Measurements from ENCODE around the gene LRRC36. TPM values are rescaled to one million over a fixed set of nuclear protein-coding genes. Genes with fewer than 3 reads are reported as not detected.
A peak's percentile ranks its signal among the peaks of the same experiment; 100 is the strongest.

Gene LRRC36
- total and polyA plus RNA-seq, 10 donors, result 0.46 to 2.3 (median 0.74) TPM; not detected in 3

DNA sequence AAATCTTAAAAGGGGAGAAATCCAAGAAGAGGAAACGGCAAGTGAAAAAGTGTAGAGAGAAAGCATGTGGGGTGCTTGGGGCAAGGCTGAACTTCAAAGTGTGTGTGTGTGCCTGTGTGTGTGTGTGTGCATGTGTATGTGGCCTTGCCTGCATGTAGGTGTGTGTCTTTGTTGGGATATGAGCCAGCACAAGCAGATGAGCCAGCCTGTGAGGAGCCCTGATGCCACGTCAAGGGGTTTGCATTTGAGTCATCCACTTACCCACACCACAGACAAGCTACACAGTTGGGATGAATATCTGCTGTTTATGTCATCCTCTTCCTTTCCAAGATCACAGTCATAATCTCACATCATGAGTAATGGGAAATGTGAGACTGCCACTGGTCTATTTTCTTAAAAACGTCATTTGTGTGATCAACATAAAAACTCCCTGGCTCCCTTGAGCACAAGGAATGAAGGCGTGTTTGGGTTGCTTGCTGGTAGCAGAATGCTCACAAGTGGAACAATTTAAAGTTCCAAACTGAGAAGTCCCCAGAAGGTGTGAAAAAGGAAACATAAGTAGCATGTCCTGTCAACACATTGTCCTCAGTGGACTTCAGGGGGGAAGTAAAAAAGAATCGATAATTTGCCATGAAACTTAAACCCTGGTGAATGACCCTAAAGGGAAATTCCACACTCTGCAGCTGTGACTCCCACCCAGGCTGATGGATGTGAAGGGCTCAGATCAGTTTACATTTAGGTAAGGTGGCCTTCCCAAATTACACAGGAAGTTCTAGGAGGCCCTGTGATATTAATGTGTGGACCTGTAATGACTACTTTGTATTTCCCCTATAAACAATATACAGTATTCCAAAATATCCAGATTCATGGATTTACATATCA is 14.8 kb upstream of the LRRC36 start:
- Histone ChIP-seq H3K4me1 (peaks cover 0 to 15% (median 9%) of the 10 kb centered on the region in 6 donors), H3K27ac (peak overlapping the region in 7 of 8 donors; percentile 3 to 65 (median 56)), H3K27me3 (replicated peaks in 1 of 7) (no peaks in the 10 kb centered on the region), H3K4me3 (no peak overlapping the region), H3K9me3 (no peaks in the 10 kb centered on the region), H3K36me3 (no peaks in the 10 kb centered on the region)
- WGBS, 5 donors, result 37 to 68% (median 63%) methylated on average over 5 of the region's 5 CpGs
- no peak for TF ChIP-seq POLR2AphosphoS5 (IDR thresholded peaks at IDR 0.05)
- TF ChIP-seq POLR2A (IDR thresholded peaks at IDR 0.05), result no peak
- TF ChIP-seq, protein P1, sequence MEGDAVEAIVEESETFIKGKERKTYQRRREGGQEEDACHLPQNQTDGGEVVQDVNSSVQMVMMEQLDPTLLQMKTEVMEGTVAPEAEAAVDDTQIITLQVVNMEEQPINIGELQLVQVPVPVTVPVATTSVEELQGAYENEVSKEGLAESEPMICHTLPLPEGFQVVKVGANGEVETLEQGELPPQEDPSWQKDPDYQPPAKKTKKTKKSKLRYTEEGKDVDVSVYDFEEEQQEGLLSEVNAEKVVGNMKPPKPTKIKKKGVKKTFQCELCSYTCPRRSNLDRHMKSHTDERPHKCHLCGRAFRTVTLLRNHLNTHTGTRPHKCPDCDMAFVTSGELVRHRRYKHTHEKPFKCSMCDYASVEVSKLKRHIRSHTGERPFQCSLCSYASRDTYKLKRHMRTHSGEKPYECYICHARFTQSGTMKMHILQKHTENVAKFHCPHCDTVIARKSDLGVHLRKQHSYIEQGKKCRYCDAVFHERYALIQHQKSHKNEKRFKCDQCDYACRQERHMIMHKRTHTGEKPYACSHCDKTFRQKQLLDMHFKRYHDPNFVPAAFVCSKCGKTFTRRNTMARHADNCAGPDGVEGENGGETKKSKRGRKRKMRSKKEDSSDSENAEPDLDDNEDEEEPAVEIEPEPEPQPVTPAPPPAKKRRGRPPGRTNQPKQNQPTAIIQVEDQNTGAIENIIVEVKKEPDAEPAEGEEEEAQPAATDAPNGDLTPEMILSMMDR (IDR thresholded peaks at IDR 0.05 in 8 of 11, conservative IDR thresholded peaks at IDR 0.05 in 3 of 11), result no peak
- no peak for DNase-seq
- intact Hi-C loops (cut with DNase I; ENCODE audit: low total_unique reads), result no loop called here

DNA sequence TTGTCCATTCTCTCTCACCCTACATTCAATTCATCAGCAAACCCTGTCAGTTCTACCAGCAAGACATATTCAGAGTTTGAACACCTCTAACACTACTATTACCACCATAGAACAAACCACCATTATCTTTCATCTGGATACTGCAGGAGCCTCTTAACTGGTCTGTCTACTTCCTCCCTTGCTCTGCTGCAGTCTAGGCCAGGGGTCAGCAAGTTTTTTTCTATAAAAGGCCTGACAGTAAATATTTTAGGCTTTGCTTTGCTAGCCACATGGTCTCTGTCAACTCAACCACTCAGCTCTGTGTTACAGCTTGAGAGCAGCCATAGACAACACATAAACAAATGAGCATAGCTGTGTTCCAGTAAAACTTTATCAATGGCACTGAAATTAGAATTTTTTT is 13.9 kb upstream of the LRRC36 start:
- H3K36me3 ChIP-seq, result no peaks in the 10 kb centered on the region
- H3K4me1 ChIP-seq, result peaks cover 0 to 15% (median 9%) of the 10 kb centered on the region in 6 donors
- intact Hi-C loops (cut with DNase I; ENCODE audit: low total_unique reads), result no loop called here
- DNase-seq, result no peak
- H3K9me3 ChIP-seq, result no peaks in the 10 kb centered on the region
- TF ChIP-seq POLR2A (IDR thresholded peaks at IDR 0.05) (no peak), POLR2AphosphoS5 (IDR thresholded peaks at IDR 0.05) (no peak)
- TF ChIP-seq, protein P1 (IDR thresholded peaks at IDR 0.05 in 8 of 11, conservative IDR thresholded peaks at IDR 0.05 in 3 of 11), result no peak
- H3K27ac ChIP-seq, result peak overlapping the region in 6 of 8 donors; percentile 38 to 65 (median 57)
- H3K4me3 ChIP-seq, result no peak overlapping the region
- H3K27me3 ChIP-seq (replicated peaks in 1 of 7), result no peaks in the 10 kb centered on the region

DNA sequence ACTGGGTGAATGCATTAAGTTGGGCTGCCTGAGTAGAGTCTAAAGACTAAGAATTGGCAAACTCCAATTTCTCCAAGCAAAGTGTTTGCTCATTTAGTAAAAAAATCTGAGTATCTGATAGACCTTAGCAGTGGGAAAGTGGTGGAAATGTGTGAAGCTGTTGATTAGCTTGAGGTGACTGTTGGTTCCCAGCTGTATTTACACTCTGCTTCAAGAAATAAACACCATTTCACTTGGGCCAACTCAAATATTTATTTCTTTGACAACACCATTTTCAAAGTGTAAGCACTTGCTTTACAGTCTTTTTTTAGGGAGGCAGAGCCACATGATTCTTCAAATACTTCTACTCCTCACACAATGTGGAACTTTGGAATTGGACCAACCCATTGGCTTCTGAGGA is 8.8 kb upstream of the LRRC36 start:
- Histone ChIP-seq H3K9me3 (no peaks in the 10 kb centered on the region), H3K27ac (no peak overlapping the region), H3K4me1 (peaks cover 0 to 2% (median 0%) of the 10 kb centered on the region in 6 donors), H3K36me3 (no peaks in the 10 kb centered on the region), H3K4me3 (no peak overlapping the region), H3K27me3 (replicated peaks in 1 of 7) (no peaks in the 10 kb centered on the region)
- DNase-seq, result no peak
- intact Hi-C loops (cut with DNase I; ENCODE audit: low total_unique reads), result no loop called here
- TF ChIP-seq, protein P1 (IDR thresholded peaks at IDR 0.05 in 8 of 11, conservative IDR thresholded peaks at IDR 0.05 in 3 of 11), result no peak
- TF ChIP-seq POLR2AphosphoS5 (IDR thresholded peaks at IDR 0.05), result no peak
- TF ChIP-seq POLR2A (IDR thresholded peaks at IDR 0.05), result no peak

DNA sequence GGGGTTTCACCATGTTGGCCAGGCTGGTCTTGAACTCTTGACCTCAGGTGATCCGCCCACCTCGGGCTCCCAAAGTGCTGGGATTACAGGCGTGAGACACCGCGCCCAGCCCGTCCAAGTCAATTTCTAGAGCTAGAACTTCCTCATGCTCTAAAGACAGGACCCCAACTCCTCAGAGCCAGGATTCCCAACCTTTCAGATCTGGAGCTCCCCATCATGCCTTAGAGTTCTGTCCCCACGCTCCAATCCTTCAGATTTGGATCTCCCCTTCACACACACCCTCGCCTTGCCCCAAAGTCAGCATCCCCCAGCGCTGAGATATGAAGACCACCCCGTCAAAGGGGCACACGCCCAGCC is 522 bp upstream of the LRRC36 start:
- H3K27me3 ChIP-seq (replicated peaks in 1 of 7), result peaks cover 0 to 23% (median 0%) of the 10 kb centered on the region in 7 donors
- H3K9me3 ChIP-seq, result no peaks in the 10 kb centered on the region
- H3K27ac ChIP-seq, result peak overlapping the region in 7 of 8 donors; percentile 14 to 61 (median 51)
- H3K4me1 ChIP-seq, result peaks cover 6 to 41% (median 36%) of the 10 kb centered on the region in 6 donors
- DNase-seq, result no peak
- no peaks in the 10 kb centered on the region for H3K36me3 ChIP-seq
- WGBS, 5 donors, result 26 to 34% (median 31%) methylated on average over 11 of the region's 11 CpGs
- no peak for TF ChIP-seq POLR2AphosphoS5 (IDR thresholded peaks at IDR 0.05)
- no peak for TF ChIP-seq POLR2A (IDR thresholded peaks at IDR 0.05)
- TF ChIP-seq, protein P1 (IDR thresholded peaks at IDR 0.05 in 8 of 11, conservative IDR thresholded peaks at IDR 0.05 in 3 of 11), result no peak
- peak overlapping the region; percentile 25 to 73 (median 38) for H3K4me3 ChIP-seq
- intact Hi-C loops (cut with DNase I; ENCODE audit: low total_unique reads), result no loop called here
